ENCODE measurements around the gene QPCTL.

DNA sequence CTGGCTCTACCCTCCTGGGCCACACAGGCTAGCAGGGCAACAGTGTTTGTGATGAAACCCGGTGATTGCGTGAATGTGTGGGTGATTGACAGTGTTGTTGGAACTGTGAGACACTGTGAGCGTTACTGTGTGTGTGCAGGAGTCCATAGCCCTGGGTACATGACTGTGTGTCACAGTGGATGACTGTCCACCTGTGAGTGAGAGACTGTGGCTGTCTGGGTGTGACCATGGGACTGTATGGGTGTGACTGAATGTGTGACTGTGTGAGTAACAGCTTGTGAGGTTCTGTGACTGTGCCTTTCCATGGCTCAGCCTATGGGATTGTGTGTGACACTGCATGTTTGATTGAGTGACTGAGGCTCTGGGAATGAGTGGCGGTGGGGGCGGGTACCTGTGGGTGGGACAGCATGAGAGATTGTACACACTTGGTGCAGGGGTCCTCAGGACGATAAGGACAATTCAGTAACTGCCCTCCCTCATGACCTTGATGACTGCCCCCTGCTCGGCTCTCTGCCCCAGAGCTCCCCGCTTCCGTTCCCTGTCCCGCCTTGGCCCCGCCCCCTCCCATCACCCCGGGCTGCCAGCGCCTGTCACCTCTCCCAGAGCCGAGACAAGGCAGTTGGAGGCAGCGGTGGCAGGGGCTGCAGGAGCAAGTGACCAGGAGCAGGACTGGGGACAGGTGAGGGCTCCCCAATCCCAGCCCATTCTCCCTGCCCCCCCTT lies 24.7 kb upstream of the QPCTL start, which contains the start of gene GIPR:
- TF ChIP-seq EZH2 (IDR thresholded peaks at IDR 0.05), result no peak
- TF ChIP-seq POLR2AphosphoS5 (IDR thresholded peaks at IDR 0.05; ENCODE audit: borderline replicate concordance, low read depth, low read length), result no peak
